KG1 (cell line): ENCODE measurements around the gene AKIP1.
"Not testable (repeated sequence)": the region's sequence is repeated elsewhere in the genome, so short reads cannot be mapped to it uniquely, and the experiment has no call there.

Source experiments
- DNase-seq: peaks from one replicate; lab custom pipeline; 2025; lab: John Stamatoyannopoulos, UW

The AKIP1 gene

GRCh38 chr11:8917157-8917825 is 6.3 kb downstream of the AKIP1 start:
- no peak for DNase-seq

- DNase-seq = no peak
Observed at GRCh38 chr11:8922691-8923090, 11.7 kb downstream of the AKIP1 start.

GRCh38 chr11:8925711-8926110 is 14.7 kb downstream of the AKIP1 start:
- no peak for DNase-seq

- DNase-seq = no peak
Observed at GRCh38 chr11:8926236-8926635, 15.2 kb downstream of the AKIP1 start.

- DNase-seq = no peak
Observed at GRCh38 chr11:8927233-8927632, 16.2 kb downstream of the AKIP1 start.

- no peak for DNase-seq
Observed at GRCh38 chr11:8928205-8928604, 17.2 kb downstream of the AKIP1 start.

GRCh38 chr11:8928981-8929615 is 18.1 kb downstream of the AKIP1 start:
- no peak for DNase-seq

- no peak for DNase-seq
Observed at GRCh38 chr11:8930456-8931175, 19.6 kb downstream of the AKIP1 start.

- no peak for DNase-seq
Observed at GRCh38 chr11:8932564-8933180, 21.7 kb downstream of the AKIP1 start, which contains the start of gene C11orf16. C11orf16 (minus strand) TSS chr11:8932947; CDS start chr11:8932308, 639 bp downstream.

- no peak for DNase-seq
Observed at GRCh38 chr11:8933931-8934330, 22.9 kb downstream of the AKIP1 start.

- no peak for DNase-seq
Observed at GRCh38 chr11:8934742-8935488, 23.9 kb downstream of the AKIP1 start.

- DNase-seq = not testable (repeated sequence)
Observed at GRCh38 chr11:8935789-8936188, 24.8 kb downstream of the AKIP1 start.

GRCh38 chr11:8937159-8937558 is 26.2 kb downstream of the AKIP1 start:
- no peak for DNase-seq

GRCh38 chr11:8937659-8938058 is 26.7 kb downstream of the AKIP1 start:
- DNase-seq = no peak

GRCh38 chr11:8941341-8942103 is 30.5 kb downstream of the AKIP1 start:
- no peak for DNase-seq

GRCh38 chr11:8942518-8943066 is 31.6 kb downstream of the AKIP1 start, which contains the start of gene ASCL3:
ASCL3 (minus strand) TSS chr11:8943016; CDS start chr11:8938161, 4,855 bp downstream.
- no peak for DNase-seq

GRCh38 chr11:8947230-8947943 is 36.4 kb downstream of the AKIP1 start:
- DNase-seq = no peak

GRCh38 chr11:8948886-8949285 is 37.9 kb downstream of the AKIP1 start:
- no peak for DNase-seq

GRCh38 chr11:8956860-8957259 is 45.9 kb downstream of the AKIP1 start:
- no peak for DNase-seq

- peak; percentile 20 for DNase-seq
Observed at GRCh38 chr11:8959546-8960166, 48.7 kb downstream of the AKIP1 start.
